GM21528 (cell line): ENCODE data around the gene RASL12.
"Not testable (repeated sequence)": the region's sequence is repeated elsewhere in the genome, so short reads cannot be mapped to it uniquely, and the experiment has no call there.

ENCODE experiments used
- ATAC-seq: cut with Tn5 transposase; IDR thresholded peaks from one replicate; pipeline ENCODE4 v1.9.1; 2021; ENCODE audit warnings: mild to moderate bottlenecking, moderate library complexity; ENCODE audit not compliant: unreplicated experiment, low FRiP score

RASL12 gene

GRCh38 chr15:65032801-65033537 is 34.8 kb downstream of the RASL12 start:
- ATAC-seq: no peak

- ATAC-seq: no peak
Observed at GRCh38 chr15:65029736-65030208, 38.0 kb downstream of the RASL12 start.

GRCh38 chr15:65028921-65029735 is 38.7 kb downstream of the RASL12 start, which contains the start of gene MTFMT:
Gene MTFMT (minus strand): TSS chr15:65029639. CDS start chr15:65029613, 26 bp downstream.
- ATAC-seq: peak; percentile 79

GRCh38 chr15:65028338-65028737 is 39.5 kb downstream of the RASL12 start:
- no peak for ATAC-seq

GRCh38 chr15:65027593-65027992 is 40.2 kb downstream of the RASL12 start:
- no peak for ATAC-seq

GRCh38 chr15:65026756-65027155 is 41.0 kb downstream of the RASL12 start:
- no peak for ATAC-seq

GRCh38 chr15:65021488-65021887 is 46.3 kb downstream of the RASL12 start:
- no peak for ATAC-seq

GRCh38 chr15:65020419-65020818 is 47.4 kb downstream of the RASL12 start:
- ATAC-seq: no peak

GRCh38 chr15:65011198-65011597 is 56.6 kb downstream of the RASL12 start:
- not testable (repeated sequence) for ATAC-seq

- no peak for ATAC-seq
Observed at GRCh38 chr15:65008983-65009382, 58.8 kb downstream of the RASL12 start.

- no peak for ATAC-seq
Observed at GRCh38 chr15:65006876-65007275, 60.9 kb downstream of the RASL12 start.

GRCh38 chr15:65004993-65005392 is 62.8 kb downstream of the RASL12 start:
- no peak for ATAC-seq
